NOMO-1 treated with DMSO at 0.1 percent for 48 hours (cell line): ENCODE measurements around the gene MSI2.

Experiments used
- DNase-seq: peaks from one replicate; lab custom pipeline; 2025; ENCODE audit not compliant: unreplicated experiment; lab: John Stamatoyannopoulos, UW

MSI2 gene

DNA sequence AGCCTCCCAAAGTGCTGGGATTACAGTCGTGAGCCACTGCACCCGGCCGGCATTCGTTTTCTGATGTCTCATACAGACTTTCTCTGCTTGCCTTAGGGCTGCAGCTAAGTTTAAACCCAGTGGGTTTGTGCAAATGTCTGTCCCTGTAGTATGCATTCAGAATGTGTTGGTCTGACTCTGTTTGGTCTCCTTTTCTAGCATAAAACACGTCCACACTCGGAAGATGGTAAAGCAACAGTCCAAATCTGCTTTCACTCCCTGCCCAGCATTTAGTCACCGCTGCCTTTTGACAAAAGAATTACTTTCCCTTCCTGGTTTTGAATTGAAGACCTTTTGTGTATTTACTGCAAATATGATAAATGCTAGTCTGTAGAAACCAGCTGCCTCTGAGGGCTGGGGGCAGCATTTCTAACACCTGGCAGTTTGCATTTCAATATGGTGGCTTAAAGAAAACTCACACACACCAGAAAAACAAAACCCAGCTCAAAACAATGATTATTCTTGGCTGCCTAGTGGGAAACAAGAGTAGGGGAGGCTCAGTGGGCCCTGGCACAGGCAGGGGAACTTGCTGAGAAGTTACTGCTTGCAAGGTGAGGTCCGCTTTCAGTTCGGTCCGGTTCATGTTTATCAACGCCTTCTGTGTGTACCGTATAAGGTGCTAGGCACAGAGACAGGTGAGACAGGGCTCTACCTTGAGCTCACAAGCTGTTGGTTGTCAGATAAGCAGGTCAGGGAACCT lies 56.9 kb downstream of the MSI2 start:
- DNase-seq: no peak

DNA sequence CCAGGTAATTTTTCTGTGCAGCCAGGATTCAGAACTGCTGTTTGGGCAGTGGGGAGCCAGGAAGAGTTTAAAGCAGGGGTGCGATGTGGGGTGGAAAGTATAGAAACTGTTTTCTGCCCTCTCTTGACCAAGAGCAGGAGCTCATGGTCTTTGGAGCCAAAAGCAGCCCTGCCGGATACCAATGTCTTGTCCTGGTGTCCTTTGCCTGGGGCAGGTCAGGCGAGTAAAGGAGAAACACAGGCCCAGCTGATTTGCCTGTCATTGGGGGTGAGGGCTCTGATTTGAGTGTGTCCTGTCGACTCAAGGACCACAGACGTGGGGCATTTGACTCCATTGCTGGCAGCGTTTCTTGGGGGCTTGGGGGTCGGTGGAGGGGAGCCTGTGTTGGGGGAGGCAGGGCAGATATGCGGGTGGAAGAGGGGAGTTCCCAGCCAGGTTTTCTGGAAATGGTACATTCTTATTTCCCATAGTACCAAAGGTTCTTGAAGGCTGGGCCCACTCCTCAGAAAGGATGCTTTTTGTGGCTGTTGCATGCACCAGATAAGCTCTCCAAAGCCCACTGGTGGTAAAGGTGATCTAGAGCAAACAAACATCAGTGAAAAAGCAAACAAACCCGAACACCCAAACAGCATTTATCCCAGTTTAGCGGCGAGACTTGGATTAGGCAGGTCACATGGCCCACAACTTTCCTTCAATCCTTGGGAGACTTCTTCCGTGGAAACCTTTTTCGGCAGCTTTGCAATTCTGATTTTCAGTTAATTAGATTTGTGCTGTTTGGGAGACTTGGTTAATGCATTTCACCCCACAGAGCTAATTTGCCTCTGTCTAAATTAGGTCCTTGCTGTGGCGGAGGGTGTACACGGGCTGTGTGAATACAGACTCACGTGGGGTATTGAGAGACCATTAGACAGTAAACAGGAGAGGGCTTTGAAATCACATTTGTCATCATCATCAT lies 59.0 kb downstream of the MSI2 start:
- no peak for DNase-seq

DNA sequence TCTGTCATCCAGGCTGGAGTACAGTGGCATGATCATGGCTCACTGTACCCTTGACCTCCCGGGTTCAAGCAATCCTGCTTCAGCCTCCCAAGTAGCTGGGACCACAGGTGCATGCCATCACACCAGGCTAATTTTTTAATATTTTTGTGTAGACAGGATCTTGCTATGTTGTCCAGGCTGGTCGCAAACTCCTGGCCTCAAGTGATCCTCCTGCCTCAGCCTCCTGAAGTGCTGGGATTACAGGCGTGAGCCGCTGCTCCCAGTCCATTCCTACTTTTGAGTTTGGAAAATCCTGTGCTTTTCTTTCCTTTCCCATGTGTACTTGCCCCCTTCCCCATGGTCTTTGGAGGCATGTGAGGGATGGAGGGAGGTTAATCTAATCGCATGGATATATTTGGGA lies 60.0 kb downstream of the MSI2 start:
- DNase-seq: no peak

DNA sequence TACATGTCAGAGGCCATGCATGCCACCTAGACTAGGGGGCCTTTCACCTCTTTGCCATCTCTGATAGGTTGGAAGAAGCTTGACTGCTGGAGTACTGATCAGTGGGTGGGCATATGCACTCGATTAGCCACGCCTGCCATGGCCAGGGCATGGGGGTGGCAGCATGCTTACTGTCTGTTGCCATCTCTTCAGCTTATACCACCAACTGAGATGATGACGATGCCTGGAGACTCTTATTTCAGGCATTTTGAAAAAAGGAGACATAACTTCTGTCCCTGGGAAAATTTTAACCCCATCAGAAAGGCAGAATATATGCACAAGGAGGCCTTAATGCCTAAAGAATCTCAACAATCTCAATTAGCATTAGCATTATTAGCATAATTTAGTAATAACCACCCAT lies 60.8 kb downstream of the MSI2 start:
- no peak for DNase-seq

DNA sequence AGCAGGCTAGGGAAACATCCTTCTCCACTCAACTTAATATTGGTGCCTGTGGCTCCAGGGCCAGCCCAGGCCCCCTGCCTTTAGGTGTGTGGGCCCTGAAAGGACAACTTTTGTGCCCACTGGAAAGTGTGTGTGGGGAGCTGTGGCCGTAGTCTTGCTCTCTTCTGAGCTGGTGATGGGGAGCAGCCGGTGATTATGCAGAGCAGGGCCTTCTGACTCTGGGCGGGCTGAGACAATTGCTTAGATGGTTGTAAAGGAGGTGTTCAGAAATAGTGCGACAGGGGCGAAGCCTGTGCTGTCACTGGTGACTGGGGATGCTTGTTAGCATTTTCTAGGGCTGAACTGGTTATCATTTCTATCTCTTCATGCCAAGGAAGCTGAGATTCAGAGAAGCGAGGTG lies 62.6 kb downstream of the MSI2 start:
- no peak for DNase-seq

DNA sequence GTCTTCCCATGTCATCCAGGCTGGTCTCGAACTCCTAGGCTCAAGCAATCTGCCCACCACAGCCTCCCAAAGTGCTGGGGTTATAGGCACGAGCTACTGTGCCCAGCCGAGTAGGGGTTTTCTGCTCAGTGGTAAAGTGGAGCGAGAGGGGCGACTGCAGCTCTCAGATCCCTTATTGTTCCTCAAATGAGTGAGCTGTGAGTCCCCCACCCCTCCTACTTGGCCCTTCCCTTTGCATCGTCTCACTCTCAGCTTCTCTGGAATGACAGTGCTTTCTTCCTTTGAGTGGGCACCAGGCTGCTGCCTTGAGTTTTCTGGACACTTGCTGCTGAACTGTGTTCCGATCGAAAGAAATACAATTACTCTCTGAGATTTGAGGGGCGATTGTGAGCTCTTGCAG lies 63.5 kb downstream of the MSI2 start:
- DNase-seq: no peak

DNA sequence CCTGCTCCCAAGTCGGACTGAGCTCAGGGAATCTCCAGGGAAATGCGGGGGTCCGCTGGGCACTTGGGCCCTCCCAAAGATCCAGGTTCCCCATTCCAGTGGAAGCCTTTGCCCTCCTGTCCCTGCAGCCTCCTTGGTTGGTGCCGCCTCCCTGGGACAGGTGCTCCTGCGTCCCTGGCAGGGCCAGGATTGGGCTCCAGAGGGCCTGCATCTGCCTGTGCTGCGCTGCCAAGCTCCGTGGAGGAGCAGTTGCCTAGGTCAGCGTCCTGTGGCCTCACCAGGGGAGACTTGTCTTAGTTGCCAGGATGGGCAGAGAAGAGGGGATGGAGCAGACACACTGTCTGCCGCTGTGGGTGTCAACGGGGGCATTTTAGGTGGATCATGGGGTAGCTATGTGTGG lies 67.1 kb downstream of the MSI2 start:
- no peak for DNase-seq

DNA sequence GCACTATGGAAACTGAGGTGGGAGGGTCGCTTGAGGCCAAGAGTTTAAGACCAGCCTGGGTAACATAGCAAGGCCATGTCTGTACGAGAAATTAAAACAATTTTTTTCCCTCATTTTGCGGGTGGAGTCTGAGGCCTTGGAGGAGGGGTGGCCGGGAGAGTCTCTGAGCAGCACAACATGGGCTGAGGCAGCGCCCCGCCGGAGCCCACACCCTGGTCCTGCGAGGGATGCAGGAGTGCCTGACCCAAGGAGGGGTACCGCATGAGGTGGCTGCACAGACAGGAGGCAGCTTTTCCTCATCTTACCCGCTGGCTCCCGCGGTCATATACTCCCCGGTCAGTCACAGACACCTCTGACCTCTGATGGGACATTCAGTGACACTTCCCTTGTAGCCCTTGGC lies 67.7 kb downstream of the MSI2 start:
- no peak for DNase-seq

DNA sequence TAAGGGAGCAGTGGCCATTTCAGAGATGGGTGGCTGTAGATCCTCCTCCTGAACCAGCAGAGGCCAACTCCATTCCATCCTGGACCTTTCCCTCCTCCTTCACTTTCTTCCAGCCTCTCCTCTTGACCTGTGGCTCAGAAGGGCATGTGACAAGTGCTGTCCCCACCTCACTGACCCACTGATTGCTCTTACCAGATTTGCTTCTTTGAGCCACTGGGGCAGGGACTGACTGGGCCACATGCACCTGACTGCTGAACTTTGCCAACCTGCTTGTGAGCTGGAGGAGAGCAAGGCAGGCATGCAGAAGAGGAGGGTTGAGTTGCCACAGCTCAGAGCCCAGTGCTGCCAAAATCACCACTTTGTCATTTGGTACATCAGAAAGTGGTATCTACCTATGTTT lies 68.3 kb downstream of the MSI2 start:
- DNase-seq: no peak

DNA sequence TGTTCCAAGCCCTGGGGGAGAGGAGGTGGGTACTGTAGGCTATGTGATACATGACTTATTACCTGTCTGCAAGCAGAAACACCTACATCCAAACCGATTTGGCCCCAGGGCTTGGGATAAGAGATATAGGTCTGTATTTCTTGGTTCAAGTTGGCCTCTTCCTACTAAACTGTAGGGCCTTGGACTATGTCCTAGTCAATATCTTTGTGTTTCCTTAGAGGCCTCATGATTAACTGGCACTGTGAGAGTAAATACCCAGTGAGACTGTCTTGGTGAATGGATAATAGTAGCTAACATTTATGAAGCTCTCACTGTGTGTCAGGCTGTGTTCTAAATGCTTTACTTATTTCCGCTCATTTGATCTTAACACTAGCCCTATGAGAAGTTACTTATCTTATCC lies 70.0 kb downstream of the MSI2 start:
- no peak for DNase-seq

DNA sequence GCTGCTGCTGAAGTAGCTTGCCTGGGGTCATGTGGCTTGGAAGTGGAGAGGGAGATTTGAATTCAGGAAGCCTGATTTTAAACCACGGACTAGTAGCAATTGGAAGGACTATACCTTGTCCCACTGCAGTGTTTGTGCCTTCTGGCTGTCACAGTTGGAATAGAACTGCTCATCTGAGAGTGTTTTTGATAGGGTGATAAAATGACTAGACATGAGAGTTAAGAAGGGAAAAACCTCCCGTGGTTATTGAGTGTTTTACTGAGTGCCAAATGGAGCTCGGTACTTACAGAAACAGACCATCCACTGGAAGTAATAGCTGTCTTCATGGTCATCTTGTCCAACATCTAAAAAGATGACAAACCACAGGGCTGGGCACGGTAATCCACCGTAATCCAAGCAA lies 70.4 kb downstream of the MSI2 start:
- no peak for DNase-seq

DNA sequence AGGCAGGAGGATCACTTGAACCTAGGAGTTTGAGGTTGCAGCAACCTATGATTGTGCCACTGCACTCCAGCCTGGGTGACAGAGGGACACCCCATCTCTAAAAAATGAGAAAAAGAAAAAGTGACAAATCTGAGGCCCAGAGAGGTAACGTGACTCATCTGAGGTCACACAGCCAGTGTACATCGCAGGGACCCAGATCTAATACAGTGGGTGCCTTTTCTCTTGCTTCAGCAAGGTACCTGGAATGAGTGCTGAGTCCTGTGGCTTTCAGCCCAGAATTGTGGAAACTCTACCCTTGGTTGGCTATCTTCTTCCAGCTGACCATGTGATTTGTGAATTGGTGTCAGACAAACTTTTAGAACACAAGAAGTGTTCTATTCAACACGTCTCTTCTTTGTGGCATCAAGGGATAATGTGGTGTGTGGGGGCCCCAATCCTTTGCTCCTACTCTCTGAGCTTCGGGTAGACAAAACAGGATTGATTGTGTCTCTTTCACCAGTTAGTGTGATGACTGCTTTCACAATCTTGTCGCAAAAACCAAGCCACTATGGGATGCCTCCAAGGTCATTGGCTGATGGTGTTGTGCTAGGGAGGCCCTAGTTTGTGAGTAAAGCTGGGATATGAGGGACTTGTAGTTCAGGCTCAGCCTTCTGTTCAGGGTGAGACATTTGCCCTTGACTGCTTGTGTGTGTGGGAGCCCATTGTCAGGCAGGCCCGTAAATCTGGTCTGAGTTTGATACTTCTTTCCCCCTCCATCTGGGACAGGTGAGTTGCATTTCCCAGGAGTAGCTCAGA lies 71.0 kb downstream of the MSI2 start:
- DNase-seq: no peak

DNA sequence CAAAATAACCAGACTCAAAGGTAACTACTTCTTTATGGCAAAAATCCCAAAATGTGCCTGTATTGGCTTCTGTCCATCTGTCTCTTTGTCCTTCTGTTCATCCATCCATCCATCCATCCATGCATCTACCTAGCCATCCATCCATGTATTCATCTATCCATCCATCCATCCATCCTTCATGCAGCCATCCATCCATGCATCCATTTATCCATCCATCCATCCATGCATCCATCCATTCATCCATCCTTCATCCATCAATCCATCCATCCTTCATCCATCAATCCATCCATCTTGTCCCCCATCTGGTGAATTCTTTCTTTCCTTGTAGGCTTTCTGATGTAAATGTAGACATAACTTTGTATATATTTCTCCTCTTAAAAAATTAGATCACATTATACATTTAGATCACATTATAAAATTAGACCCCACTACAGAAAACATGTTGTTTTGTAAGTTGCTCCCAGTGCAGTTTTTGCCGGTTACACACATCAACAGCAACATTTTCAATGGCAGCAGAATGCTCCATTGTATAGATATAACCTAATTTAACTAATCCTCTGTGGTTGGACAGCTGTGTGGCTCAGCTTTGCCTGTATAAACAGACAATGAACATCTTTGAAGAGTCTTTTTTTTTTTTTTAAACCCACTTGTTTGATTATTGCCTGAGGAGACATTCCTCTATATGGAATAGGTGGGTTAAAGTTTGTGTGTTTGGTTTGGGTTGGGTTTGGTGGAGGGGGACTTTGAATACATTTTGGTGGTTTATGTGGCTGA lies 72.0 kb downstream of the MSI2 start:
- DNase-seq: no peak

DNA sequence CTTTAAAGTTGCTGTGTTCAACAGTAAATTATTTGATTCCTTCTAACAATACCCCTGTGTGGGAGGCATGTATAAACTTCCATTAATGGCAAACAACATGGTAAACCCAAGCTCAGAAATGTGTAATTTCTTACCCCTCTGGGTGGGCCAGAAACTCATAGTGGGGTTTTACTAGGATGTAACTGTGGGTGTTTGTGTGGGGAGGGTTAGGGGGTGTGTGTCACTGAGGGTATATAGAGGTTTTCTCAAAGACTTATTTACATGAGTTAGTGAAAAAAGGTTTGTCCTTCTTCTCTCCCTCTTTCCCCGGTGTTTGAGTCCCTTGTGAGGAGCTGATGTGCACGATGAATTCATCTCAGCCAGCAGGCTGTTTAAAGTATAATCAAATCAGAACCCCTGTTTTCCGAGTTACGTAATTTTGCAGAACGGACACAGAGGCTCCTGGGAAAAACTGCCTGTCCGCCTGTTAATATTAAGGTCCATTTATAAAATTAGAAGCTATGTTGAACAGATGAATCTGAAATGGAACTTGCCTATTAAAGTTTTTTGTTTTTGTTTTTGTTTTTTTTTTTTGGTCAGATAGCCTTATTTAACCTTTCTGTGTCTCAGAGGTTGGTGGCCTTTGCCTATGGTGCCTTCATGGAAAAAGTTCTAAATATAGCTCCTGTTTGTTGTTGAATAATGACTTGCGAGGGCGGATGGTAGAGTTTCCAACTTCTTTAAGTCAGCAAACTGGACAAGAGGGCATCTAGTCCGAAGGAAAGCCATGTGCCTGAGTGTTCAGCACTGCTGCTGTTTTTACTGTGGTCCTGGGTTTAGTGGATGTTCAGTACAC lies 73.3 kb downstream of the MSI2 start:
- no peak for DNase-seq

DNA sequence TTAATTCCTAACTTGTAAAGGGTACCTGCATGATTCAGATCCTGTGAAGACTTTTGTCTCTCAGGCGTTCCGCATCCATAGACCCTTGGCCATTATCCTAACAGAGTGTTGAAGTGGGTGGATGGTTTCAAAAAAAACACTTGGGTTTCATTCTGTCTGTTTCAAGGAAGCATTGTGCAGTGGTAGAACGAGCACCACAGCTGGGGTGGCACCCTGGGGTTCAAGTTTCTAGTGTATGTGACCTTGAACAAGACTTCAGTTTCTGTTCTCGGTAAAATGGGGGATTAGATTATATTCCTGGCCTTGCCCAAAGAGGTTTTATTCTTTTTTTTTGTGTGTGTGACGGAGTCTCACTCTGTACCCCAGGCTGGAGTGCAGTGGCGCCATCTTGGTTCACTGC lies 74.3 kb downstream of the MSI2 start:
- DNase-seq: no peak

DNA sequence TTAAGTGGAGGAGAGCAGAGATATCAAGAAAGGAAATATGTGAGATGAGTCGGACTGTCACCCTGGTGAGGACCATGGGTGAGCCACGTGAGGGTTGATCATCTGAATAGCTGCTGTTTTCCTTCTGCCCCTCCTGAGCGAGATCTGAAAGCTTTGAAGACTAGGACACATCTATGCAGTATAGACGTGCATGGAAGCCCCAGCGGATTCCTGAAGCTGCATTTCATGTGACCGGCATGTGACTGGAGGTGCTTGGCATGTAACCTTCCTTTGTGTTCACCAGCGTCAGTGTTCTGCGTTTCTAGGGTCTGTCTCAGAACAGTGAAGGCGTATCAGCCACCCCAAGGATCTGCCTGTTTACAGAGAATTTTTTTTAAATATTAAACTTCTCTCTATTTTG lies 75.1 kb downstream of the MSI2 start:
- no peak for DNase-seq

DNA sequence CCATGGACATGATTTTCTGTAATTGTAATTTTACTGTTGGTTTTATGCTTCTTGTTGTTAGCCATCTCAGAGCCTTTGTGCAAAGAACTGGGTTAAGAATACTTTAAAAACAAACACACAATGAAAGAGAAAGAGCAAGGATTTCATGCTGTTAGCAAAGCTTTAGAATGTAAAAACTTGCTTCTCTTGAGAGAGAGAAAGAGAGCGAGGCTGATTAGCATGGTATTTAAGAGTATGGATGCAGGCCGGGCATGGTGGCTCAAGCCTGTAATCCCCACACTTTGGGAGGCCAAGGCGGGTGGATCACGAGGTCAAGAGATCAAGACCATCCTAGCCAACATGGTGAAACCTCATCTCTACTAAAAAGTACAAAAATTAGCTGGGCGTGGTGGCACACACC lies 76.2 kb downstream of the MSI2 start:
- DNase-seq: no peak

DNA sequence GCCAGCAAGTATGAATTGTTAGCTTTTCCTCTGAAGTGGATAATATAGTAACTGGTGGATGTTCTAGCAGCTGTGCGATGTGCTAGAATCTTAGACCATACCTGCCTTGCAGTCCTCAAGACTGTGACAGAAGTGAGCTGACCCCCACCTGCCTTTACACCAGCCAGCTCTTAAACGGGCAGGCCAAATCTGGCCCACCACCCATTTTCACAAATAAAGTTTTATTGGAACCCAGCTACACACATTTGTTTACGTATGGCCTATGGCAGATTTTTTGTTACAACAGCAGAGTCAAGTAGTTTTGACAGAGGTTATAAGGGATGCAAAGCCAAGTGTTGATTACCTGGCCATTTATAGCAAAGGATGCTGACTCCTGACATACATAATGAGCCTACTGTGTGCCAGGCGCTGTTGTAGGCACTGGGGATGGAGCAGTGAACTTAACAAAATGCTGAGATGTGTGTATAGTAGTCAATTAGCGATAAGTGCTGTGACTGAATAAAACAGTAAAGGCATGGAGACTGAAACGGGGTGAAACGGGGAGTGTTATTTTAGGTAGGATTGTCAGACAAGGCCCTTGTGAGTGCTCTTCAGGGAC lies 79.0 kb downstream of the MSI2 start:
- no peak for DNase-seq

DNA sequence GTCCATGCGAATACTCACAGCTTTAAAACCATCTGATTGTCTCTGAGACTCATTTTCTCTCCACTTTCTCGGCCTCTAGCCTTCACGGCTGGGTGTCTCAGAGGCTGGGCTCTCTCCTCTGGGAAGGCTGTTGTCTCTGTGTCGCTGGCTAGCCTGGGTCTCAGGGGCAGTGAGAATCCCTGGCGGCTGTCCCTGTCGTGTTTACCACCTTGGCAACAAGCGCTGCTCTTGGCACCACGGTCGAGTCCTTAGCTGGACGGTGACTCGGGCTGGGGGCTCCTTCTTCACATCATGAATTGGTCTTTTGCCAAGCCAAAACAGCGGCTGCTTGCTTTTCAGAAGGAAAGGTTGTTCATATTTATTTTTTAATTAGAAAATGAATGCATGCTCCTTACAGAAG lies 81.1 kb downstream of the MSI2 start:
- DNase-seq: no peak
